Lower leg skin (tissue), 4 donors: ENCODE data around the gene CD84. TPM values are rescaled to one million over a fixed set of nuclear protein-coding genes. Genes with fewer than 3 reads are reported as not detected.

Source experiments
- DNase-seq, 2 donors: peaks; one replicate each; pipeline ENCODE4 v3.0.0-alpha.2; 2019; ENCODE audit warnings: low spot score in 2 of 2
- H3K4me3 ChIP-seq: fragments of 200-600 bp; sonication (generic); 2 replicates; pipeline ENCODE4 v1.5.1; 2017; ENCODE audit warnings: mild to moderate bottlenecking, low read depth; ENCODE audit not compliant: poor library complexity, severe bottlenecking
- POLR2A ChIP-seq, 2 donors: fragments of 450-650 bp; IDR thresholded peaks; one replicate each; pipeline ENCODE4 v1.6.1; 2016 to 2017; ENCODE audit warnings: antibody characterized with exemption in 2 of 2, mild to moderate bottlenecking in 1 of 2, moderate library complexity in 1 of 2
- WGBS, 2 donors: methylation state at CpG; one replicate each; pipeline ENCODE4 v1.1.5; 2018; 5-methylcytosine and 5-hydroxymethylcytosine counted together
- intact Hi-C: fragments of 100-400 bp; cut with DNase I; formaldehyde crosslinking; loops from one replicate; pipeline ENCODE4 v1.15.0; 2023; ENCODE audit warnings: low total_unique reads
- total RNA-seq, 4 donors: library from RNA; depleted of rRNA; stranded (reverse); fragments of >200 nt; gene quantifications; one replicate each; pipeline ENCODE4 v1.1.0, GENCODE V29; 2016
- TF ChIP-seq, protein P1 (sequence below), 3 donors: fragments of 450-650 bp; IDR thresholded peaks; one replicate each; pipeline ENCODE4 v1.5.1; 2016; ENCODE audit warnings: antibody characterized with exemption in 3 of 3, mild to moderate bottlenecking in 3 of 3, moderate library complexity in 2 of 3

Gene CD84
- total RNA-seq, 4 donors from 2014 or later: 1.7 to 3.9 (median 2.0) TPM

DNA sequence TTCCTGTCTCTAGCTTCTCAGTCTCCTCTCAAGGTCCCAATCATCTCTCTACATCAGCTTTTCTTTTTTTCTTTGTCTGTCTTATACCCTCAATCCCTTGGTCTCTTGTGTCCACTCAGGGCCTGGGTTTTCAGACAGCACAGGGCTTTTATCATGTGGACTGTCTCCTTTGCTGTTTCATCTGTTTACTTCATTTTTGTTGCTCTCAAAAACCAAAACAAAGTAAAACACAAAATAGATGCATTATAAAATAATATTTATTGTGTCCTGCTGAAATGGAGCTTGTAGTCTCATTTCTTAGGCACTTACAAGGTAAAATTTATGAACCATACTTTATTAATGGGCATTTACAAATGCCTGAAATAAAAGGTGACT lies 38.5 kb downstream of the CD84 start:
- H3K4me3 ChIP-seq: no peak overlapping the region
- DNase-seq: no peak
- TF ChIP-seq, protein P1, sequence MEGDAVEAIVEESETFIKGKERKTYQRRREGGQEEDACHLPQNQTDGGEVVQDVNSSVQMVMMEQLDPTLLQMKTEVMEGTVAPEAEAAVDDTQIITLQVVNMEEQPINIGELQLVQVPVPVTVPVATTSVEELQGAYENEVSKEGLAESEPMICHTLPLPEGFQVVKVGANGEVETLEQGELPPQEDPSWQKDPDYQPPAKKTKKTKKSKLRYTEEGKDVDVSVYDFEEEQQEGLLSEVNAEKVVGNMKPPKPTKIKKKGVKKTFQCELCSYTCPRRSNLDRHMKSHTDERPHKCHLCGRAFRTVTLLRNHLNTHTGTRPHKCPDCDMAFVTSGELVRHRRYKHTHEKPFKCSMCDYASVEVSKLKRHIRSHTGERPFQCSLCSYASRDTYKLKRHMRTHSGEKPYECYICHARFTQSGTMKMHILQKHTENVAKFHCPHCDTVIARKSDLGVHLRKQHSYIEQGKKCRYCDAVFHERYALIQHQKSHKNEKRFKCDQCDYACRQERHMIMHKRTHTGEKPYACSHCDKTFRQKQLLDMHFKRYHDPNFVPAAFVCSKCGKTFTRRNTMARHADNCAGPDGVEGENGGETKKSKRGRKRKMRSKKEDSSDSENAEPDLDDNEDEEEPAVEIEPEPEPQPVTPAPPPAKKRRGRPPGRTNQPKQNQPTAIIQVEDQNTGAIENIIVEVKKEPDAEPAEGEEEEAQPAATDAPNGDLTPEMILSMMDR (IDR thresholded peaks at IDR 0.05): no peak
- TF ChIP-seq POLR2A (IDR thresholded peaks at IDR 0.05): no peak
- intact Hi-C loops: no loop called here

DNA sequence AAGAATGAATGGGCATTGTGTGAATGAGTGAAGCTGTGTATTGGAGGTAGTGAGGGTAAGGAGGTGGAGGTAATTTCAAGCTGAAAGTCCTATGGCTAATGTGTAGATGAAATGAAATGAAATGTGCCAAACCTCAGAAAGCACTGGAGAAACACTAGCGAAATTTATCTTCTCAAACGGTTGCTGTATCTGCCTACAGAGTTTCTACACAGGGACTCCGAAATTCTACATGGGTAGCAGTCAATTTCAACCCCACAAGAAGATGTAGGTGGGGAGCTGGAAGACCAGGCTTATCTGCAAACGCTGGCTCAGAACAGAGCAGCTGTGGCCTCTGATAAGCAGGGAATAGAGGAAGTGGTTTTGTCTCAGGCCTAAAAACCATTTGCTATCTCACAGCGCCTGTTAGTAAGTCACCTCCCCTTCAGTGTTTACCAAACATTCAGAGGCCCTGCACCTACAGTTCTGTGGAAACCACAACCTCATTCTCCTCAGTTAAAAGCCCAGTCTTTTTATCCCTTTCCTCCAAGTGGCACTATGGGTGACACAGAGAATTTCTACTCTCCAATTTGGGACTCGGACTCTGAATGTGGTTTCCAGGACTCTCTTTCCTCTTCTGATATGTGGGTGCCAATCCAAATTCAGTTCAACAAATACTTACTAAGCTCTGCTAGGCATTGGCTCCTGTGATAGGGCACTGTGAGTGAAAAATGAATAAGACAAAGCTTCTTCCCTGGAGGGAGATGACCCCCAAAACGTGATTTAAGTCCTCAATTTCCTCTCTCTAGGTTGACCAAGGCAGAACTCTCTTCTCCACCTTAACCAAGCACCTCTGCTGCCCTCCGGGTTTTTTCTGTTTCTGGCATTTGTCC lies 39.1 kb downstream of the CD84 start:
- 59 to 61% methylated on average over 7 to 8 of the region's 8 CpGs for WGBS, 2 donors
- peak in 1 of 2 donors; percentile 18 for DNase-seq
- no peak overlapping the region for H3K4me3 ChIP-seq
- TF ChIP-seq, protein P1 (IDR thresholded peaks at IDR 0.05): no peak
- TF ChIP-seq POLR2A (IDR thresholded peaks at IDR 0.05): no peak
- intact Hi-C loops: no loop called here

DNA sequence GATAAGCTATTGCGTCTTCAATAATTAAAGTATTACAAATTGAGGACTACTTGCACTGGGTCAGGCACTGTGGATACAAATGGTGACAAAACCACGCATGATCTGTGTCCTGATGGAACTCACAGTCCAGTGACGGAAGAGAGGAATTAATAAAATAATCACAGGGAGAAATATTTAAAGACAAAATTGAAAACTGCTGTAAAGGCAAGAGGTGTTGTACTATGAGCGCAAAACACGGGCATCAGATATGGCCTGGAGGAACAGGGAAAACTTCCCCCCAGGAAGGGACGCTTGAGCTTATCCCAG lies 39.7 kb downstream of the CD84 start:
- WGBS, 2 donors: 76 to 87% methylated on average over 6 of the region's 6 CpGs
- TF ChIP-seq, protein P1 (IDR thresholded peaks at IDR 0.05): no peak
- no peak for TF ChIP-seq POLR2A (IDR thresholded peaks at IDR 0.05)
- intact Hi-C loops: no loop called here
- H3K4me3 ChIP-seq: no peak overlapping the region
- no peak for DNase-seq

DNA sequence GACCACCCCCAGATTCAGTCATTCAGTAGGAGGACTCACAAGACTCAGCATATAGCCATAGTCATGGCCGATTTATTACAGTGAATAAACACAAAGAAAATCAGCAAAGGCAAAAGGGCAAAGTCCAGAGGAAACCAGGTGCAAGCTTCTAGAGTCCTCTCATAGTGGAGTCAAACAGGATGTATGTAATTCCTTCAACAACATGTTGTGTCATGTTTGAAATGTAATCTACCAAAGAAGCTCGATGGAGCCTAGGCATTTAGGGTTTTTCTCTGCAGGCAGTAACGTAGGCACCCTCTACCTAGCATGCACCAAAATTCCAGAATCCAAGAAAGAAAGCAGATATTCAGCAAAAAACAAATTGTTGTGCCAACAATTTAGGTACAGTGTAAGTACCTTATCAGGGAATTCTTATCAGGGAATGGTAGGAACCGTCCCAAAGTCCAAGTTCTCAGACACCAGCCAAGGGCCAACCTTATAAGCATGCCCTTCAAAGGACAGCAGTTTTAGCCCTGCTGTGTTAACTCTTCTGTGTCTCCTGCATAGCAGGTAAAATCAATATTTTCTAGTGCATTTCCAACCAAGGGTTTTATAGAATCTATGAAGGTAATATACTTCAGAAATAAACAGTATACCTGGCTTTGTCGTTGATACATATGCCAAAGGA lies 40.2 kb downstream of the CD84 start:
- TF ChIP-seq POLR2A (IDR thresholded peaks at IDR 0.05): no peak
- TF ChIP-seq, protein P1 (IDR thresholded peaks at IDR 0.05): no peak
- no peak for DNase-seq
- WGBS, 2 donors: 63 to 73% methylated on average over 5 of the region's 5 CpGs
- intact Hi-C loops: no loop called here
- no peak overlapping the region for H3K4me3 ChIP-seq

DNA sequence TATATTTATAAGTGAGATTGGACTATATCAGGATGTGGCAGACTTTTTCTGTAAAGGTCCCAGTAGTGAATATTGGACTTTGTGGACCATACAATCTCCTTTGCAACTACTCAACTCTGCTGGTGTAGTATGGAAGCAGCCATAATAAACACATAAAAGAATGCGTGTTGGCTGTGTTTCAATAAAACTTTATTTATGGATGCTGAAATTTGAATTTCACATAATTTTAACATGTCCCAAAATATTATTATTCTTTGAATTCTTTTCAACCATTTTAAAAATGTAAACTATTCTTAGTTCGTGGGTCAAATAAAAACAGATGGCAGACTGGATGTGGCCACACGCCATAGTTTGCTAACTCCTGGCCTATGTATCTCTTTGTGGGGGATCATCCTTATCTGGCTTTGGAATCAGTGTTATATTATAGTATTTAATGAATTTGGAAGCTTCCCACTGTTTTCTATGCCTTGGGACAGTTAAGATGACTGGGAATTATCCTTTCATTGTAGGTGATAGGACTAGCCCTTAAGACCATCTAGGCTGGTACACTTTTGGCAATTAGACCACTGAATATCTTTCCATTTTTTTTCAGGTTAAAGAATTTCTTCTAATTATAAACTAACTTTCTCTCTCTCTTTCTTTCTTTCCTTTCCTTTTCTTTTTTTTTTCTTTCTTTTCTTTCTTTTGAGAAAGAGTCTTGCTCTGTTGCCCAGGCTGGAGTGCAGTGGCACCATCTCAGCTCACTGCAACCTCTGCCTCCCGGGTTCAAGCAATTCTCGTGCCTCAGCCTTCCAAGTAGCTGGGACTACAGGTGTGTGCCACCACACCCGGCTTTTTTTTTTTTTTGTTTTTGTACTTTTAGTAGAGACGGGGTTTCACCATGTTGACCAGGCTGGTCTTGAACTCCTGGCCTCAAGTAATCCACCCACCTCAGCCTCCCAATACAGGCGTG lies 41.3 kb downstream of the CD84 start:
- H3K4me3 ChIP-seq: no peak overlapping the region
- intact Hi-C loops: no loop called here
- DNase-seq: no peak
- WGBS, 2 donors: 83 to 92% methylated on average over 8 of the region's 8 CpGs
- TF ChIP-seq POLR2A (IDR thresholded peaks at IDR 0.05): no peak
- TF ChIP-seq, protein P1 (IDR thresholded peaks at IDR 0.05): no peak
